Measurements from ENCODE around the gene MICU1. TPM values are rescaled to one million over a fixed set of nuclear protein-coding genes. Genes with fewer than 3 reads are reported as not detected.

Gene MICU1
- total RNA-seq, 1 experiment from 2014 or later = 40.3 TPM

DNA sequence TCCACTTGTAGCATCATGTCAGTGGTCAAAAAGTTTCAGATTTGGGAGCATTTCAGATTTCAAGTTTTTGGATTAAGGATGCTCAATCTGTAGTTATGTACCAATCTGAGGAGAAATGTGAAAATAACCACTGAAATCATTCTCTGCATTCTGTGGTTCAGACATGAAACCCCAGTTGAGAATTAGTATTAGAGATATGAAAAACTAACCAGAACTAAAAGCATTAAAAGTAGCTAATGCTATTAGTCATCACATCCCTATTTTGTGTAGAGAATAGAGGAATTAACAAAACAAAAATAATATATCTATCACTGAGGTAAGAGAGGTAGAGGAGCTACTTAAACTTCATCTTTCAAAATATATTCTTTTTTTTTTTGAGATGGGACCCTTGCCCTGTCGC, 28.0 kb downstream of the MICU1 start:
- Histone ChIP-seq H3K4me3 (ENCODE audit: low read length) (no peak overlapping the region), H2AFZ (ENCODE audit: low read length) (no peak overlapping the region), H3K4me1 (ENCODE audit: low read length) (peaks cover 14% of the 10 kb centered on the region), H3K9ac (ENCODE audit: low read length) (no peak overlapping the region), H3K4me2 (ENCODE audit: low read depth, low read length, poor library complexity, severe bottlenecking) (no peak overlapping the region), H3K9me3 (ENCODE audit: low read length) (0 out of 2 replicates have a peak, but pooled peaks cover 3% of the 10 kb centered on the region), H3K36me3 (ENCODE audit: insufficient read depth, low read length) (no peaks in the 10 kb centered on the region), H3K27ac (ENCODE audit: low read length) (no peak overlapping the region), H4K20me1 (ENCODE audit: insufficient read depth, low read depth, low read length) (no peaks in the 10 kb centered on the region), H3K79me2 (ENCODE audit: low read length) (peaks cover 63% of the 10 kb centered on the region), H3K9me2 (replicated peaks; ENCODE audit: insufficient read depth, low read length) (no peaks in the 10 kb centered on the region), H3K27me3 (ENCODE audit: low read length) (no peaks in the 10 kb centered on the region)
- DNase-seq = no peak

DNA sequence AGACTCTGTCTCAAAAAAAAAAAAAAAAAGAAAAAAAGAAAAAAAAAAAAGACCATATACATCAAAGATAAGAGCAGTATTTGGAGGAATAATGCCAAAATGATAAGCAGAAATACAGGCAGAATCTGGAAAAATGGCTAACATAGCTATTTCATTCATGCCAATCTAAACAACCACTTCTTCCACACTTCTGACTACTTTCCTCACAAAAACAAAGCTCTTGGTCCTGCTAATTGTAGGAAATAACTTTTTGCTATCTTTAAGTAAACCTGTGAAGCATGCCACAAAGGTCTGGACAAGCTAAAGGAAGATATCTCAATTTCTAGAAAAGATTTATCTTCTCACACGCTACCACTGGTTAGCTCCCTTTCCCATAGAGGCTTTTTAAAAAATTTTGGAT, 30.4 kb downstream of the MICU1 start:
- Histone ChIP-seq H3K36me3 (ENCODE audit: insufficient read depth, low read length) (no peaks in the 10 kb centered on the region), H3K4me3 (ENCODE audit: low read length) (no peak overlapping the region), H3K9ac (ENCODE audit: low read length) (no peak overlapping the region), H3K4me2 (ENCODE audit: low read depth, low read length, poor library complexity, severe bottlenecking) (no peak overlapping the region), H3K27ac (ENCODE audit: low read length) (no peak overlapping the region), H4K20me1 (ENCODE audit: insufficient read depth, low read depth, low read length) (no peaks in the 10 kb centered on the region), H3K27me3 (ENCODE audit: low read length) (no peaks in the 10 kb centered on the region), H3K9me2 (replicated peaks; ENCODE audit: insufficient read depth, low read length) (no peaks in the 10 kb centered on the region), H3K4me1 (ENCODE audit: low read length) (peaks cover 9% of the 10 kb centered on the region), H2AFZ (ENCODE audit: low read length) (no peak overlapping the region), H3K9me3 (ENCODE audit: low read length) (0 out of 2 replicates have a peak, but pooled peaks cover 4% of the 10 kb centered on the region), H3K79me2 (ENCODE audit: low read length) (peaks cover 67% of the 10 kb centered on the region)
- DNase-seq = no peak

DNA sequence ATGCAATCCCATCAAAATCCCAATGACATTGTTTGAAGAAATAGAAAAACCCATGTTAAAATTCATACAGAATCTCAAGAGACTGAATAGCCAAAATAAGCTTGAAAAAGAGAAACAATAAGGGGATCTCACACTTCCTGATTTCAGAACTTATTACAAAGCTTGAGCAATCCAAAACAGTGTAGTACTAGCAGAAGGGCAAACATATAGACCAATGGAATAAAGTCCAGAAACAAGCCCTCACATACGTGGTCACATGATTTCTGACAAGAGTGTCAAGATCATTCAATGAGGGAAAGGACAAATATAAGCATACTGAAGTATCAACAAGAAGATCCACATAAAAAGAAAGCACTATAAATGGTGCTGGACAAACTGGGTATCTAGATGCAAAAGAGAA, 31.9 kb downstream of the MICU1 start:
- Histone ChIP-seq H3K4me3 (ENCODE audit: low read length) (no peak overlapping the region), H3K9me2 (replicated peaks; ENCODE audit: insufficient read depth, low read length) (no peaks in the 10 kb centered on the region), H3K27ac (ENCODE audit: low read length) (no peak overlapping the region), H3K79me2 (ENCODE audit: low read length) (peaks cover 73% of the 10 kb centered on the region), H2AFZ (ENCODE audit: low read length) (no peak overlapping the region), H3K4me1 (ENCODE audit: low read length) (peaks cover 9% of the 10 kb centered on the region), H3K36me3 (ENCODE audit: insufficient read depth, low read length) (no peaks in the 10 kb centered on the region), H3K9ac (ENCODE audit: low read length) (no peak overlapping the region), H4K20me1 (ENCODE audit: insufficient read depth, low read depth, low read length) (no peaks in the 10 kb centered on the region), H3K27me3 (ENCODE audit: low read length) (no peaks in the 10 kb centered on the region), H3K9me3 (ENCODE audit: low read length) (0 out of 2 replicates have a peak, but pooled peaks cover 4% of the 10 kb centered on the region), H3K4me2 (ENCODE audit: low read depth, low read length, poor library complexity, severe bottlenecking) (peak overlapping the region; percentile 5)
- no peak for DNase-seq

DNA sequence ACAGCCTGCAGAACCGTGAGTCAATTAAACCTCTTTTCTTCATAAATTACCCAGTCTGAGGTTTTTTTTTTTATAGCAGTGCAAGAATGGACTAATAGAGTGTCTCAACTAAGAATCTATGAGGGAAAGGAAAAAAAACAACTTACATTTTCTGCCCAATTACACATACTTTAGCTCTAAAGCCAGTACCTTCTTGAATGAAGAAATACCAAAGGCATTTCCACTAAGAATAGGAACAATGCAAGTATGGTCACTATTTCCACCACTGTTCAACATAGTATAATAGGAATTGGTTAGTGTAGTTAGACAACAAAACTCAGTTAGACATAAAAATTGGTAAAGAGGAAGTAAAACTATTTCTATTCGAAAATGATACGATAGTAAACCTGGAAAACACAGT, 37.6 kb downstream of the MICU1 start:
- H3K27ac ChIP-seq (ENCODE audit: low read length) = no peak overlapping the region
- no peak overlapping the region for H3K4me2 ChIP-seq (ENCODE audit: low read depth, low read length, poor library complexity, severe bottlenecking)
- H3K9me3 ChIP-seq (ENCODE audit: low read length) = 0 out of 2 replicates have a peak, but pooled peaks cover 4% of the 10 kb centered on the region
- no peak for DNase-seq
- no peak overlapping the region for H2AFZ ChIP-seq (ENCODE audit: low read length)
- no peak overlapping the region for H3K4me3 ChIP-seq (ENCODE audit: low read length)
- H3K36me3 ChIP-seq (ENCODE audit: insufficient read depth, low read length) = no peaks in the 10 kb centered on the region
- peaks cover 70% of the 10 kb centered on the region for H3K79me2 ChIP-seq (ENCODE audit: low read length)
- H3K9ac ChIP-seq (ENCODE audit: low read length) = no peak overlapping the region
- H4K20me1 ChIP-seq (ENCODE audit: insufficient read depth, low read depth, low read length) = no peaks in the 10 kb centered on the region
- no peaks in the 10 kb centered on the region for H3K27me3 ChIP-seq (ENCODE audit: low read length)
- no peaks in the 10 kb centered on the region for H3K9me2 ChIP-seq (replicated peaks; ENCODE audit: insufficient read depth, low read length)
- H3K4me1 ChIP-seq (ENCODE audit: low read length) = peaks cover 3% of the 10 kb centered on the region

- H3K79me2 ChIP-seq (ENCODE audit: low read length) = peaks cover 69% of the 10 kb centered on the region
These were observed 38.3 kb downstream of the MICU1 start for GRCh38 chr10:72587568-72587967.

GRCh38 chr10:72574636-72575035, 51.2 kb downstream of the MICU1 start:
- Histone ChIP-seq H2AFZ (ENCODE audit: low read length) (no peak overlapping the region), H3K9me2 (replicated peaks; ENCODE audit: insufficient read depth, low read length) (no peaks in the 10 kb centered on the region), H3K9ac (ENCODE audit: low read length) (no peak overlapping the region), H4K20me1 (ENCODE audit: insufficient read depth, low read depth, low read length) (no peaks in the 10 kb centered on the region), H3K36me3 (ENCODE audit: insufficient read depth, low read length) (no peaks in the 10 kb centered on the region), H3K9me3 (ENCODE audit: low read length) (no peaks in the 10 kb centered on the region), H3K4me2 (ENCODE audit: low read depth, low read length, poor library complexity, severe bottlenecking) (no peak overlapping the region), H3K79me2 (ENCODE audit: low read length) (peaks cover 44% of the 10 kb centered on the region), H3K27me3 (ENCODE audit: low read length) (no peaks in the 10 kb centered on the region), H3K4me3 (ENCODE audit: low read length) (no peak overlapping the region), H3K27ac (ENCODE audit: low read length) (no peak overlapping the region), H3K4me1 (ENCODE audit: low read length) (peaks cover 4% of the 10 kb centered on the region; the same call in 1 of the 2 replicates)
- DNase-seq = no peak

More at GRCh38 chr10:72587568-72587967, 38.3 kb downstream of the MICU1 start:
- Histone ChIP-seq H3K4me3 (ENCODE audit: low read length) (no peak overlapping the region), H2AFZ (ENCODE audit: low read length) (no peak overlapping the region), H3K4me1 (ENCODE audit: low read length) (peaks cover 3% of the 10 kb centered on the region), H3K27me3 (ENCODE audit: low read length) (no peaks in the 10 kb centered on the region), H3K9me3 (ENCODE audit: low read length) (no peaks in the 10 kb centered on the region), H3K36me3 (ENCODE audit: insufficient read depth, low read length) (no peaks in the 10 kb centered on the region), H3K9ac (ENCODE audit: low read length) (no peak overlapping the region), H3K9me2 (replicated peaks; ENCODE audit: insufficient read depth, low read length) (no peaks in the 10 kb centered on the region), H3K4me2 (ENCODE audit: low read depth, low read length, poor library complexity, severe bottlenecking) (no peak overlapping the region), H3K27ac (ENCODE audit: low read length) (no peak overlapping the region), H4K20me1 (ENCODE audit: insufficient read depth, low read depth, low read length) (no peaks in the 10 kb centered on the region)
- no peak for DNase-seq

DNA sequence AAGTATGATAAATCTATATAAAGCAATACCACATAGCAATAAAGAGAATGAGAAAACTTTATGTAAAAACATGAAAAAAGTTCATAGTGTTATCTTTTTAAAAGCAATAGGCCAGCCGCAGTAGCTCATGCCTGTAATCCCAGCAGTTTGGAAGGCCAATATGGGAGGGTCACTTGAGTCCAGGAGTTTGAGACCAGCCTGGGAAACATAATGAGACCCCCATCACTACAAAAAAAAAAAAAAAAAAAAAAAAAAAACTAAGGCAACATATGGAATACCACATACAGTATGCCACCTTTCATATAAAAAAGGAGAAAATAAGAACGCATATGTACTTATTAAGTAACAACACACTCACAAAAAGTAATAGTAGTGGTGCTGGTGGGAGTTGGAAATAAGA, 52.8 kb downstream of the MICU1 start:
- Histone ChIP-seq H3K4me2 (ENCODE audit: low read depth, low read length, poor library complexity, severe bottlenecking) (no peak overlapping the region), H3K9ac (ENCODE audit: low read length) (no peak overlapping the region), H2AFZ (ENCODE audit: low read length) (no peak overlapping the region), H3K79me2 (ENCODE audit: low read length) (peaks cover 48% of the 10 kb centered on the region), H3K27ac (ENCODE audit: low read length) (no peak overlapping the region), H3K4me1 (ENCODE audit: low read length) (peaks cover 4% of the 10 kb centered on the region; the same call in 1 of the 2 replicates), H3K36me3 (ENCODE audit: insufficient read depth, low read length) (no peaks in the 10 kb centered on the region), H3K27me3 (ENCODE audit: low read length) (no peaks in the 10 kb centered on the region), H3K9me2 (replicated peaks; ENCODE audit: insufficient read depth, low read length) (no peaks in the 10 kb centered on the region), H4K20me1 (ENCODE audit: insufficient read depth, low read depth, low read length) (no peaks in the 10 kb centered on the region), H3K9me3 (ENCODE audit: low read length) (no peaks in the 10 kb centered on the region), H3K4me3 (ENCODE audit: low read length) (no peak overlapping the region)
- DNase-seq = no peak

DNA sequence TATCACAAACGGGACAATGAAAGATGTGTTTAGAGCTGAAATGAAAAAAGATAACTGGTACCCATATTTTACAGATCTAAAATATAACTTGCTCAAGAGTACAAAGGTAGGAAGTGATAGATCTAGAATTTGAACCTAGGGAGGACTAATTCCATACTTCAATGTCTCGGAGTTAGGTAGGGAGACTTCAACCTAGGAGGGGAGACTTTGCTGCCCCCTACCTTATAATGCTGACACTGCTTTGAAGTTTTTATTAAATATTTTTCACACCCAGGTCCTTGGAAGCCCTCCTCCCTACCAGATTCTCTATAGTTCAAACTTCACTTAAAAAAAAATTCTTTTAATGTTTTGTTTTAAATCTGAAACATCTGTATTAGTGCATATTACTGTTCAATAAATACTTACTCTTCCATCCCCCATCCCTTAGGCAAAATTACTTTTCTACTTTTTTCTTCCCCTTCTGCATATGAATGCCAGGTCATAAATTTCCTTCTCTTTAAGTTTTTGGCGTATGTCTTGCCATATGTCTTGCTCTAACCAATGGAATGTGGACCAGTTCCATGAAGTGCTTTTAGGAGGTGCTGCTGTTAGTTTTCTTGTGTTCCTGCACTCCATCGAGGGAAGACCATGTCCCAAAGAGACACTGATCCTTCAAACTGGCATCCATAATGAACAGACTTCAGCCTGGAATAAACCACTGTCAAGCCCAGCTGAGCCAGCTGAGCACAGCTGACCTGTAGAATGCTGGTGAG, 57.8 kb downstream of the MICU1 start:
- Histone ChIP-seq H3K27ac (ENCODE audit: low read length) (no peak overlapping the region), H3K4me2 (ENCODE audit: low read depth, low read length, poor library complexity, severe bottlenecking) (no peak overlapping the region), H3K9me2 (replicated peaks; ENCODE audit: insufficient read depth, low read length) (no peaks in the 10 kb centered on the region), H3K9ac (ENCODE audit: low read length) (no peak overlapping the region), H3K4me1 (ENCODE audit: low read length) (peaks cover 4% of the 10 kb centered on the region; the same call in 1 of the 2 replicates), H3K9me3 (ENCODE audit: low read length) (no peaks in the 10 kb centered on the region), H3K4me3 (ENCODE audit: low read length) (no peak overlapping the region), H3K36me3 (ENCODE audit: insufficient read depth, low read length) (peaks cover 3% of the 10 kb centered on the region; the same call in 1 of the 2 replicates), H3K79me2 (ENCODE audit: low read length) (peaks cover 41% of the 10 kb centered on the region), H2AFZ (ENCODE audit: low read length) (no peak overlapping the region), H4K20me1 (ENCODE audit: insufficient read depth, low read depth, low read length) (no peaks in the 10 kb centered on the region), H3K27me3 (ENCODE audit: low read length) (no peaks in the 10 kb centered on the region)
- DNase-seq = peak; percentile 71

Measured in Karpas-422 (cell line).